GM21529 (cell line): Measurements from ENCODE around the gene PTGIS.

Experiments
- ATAC-seq: cut with Tn5 transposase; IDR thresholded peaks from one replicate; pipeline ENCODE4 v1.9.1; 2021; ENCODE audit not compliant: unreplicated experiment

PTGIS gene

DNA sequence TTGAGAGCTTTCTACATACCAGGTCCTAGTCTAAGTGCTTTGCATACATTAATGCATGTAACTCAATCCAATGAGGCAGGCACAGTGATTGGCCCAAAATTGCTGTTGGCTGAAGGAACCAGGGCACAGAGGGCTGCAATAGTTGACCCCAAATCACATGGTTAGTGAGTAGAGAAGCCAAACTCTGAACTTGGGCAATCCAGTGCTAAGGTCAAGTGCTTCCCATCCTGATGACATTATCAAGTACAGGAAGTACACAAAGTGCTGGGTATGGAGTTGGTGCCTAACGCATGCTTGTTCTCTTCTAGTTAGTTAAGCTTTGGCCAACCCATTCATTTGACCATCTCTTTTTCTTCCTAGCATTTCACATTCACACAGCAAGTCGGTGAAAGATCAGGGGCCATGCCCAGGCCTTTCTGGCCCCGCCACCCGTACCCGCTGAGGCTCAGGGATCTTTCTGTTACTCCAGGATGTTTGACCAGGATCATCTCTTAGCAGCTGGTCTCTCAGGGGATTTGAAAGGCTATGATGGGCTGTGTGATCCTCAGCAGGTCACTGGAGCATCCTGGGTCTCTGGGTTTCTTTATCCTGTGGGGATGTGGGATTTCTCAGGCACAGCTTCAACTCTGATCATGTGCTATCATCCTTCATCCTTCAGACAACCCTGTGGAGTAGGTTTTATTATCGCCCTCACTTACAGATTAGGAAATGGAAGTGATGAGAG lies 92.5 kb downstream of the PTGIS start:
- ATAC-seq: no peak

DNA sequence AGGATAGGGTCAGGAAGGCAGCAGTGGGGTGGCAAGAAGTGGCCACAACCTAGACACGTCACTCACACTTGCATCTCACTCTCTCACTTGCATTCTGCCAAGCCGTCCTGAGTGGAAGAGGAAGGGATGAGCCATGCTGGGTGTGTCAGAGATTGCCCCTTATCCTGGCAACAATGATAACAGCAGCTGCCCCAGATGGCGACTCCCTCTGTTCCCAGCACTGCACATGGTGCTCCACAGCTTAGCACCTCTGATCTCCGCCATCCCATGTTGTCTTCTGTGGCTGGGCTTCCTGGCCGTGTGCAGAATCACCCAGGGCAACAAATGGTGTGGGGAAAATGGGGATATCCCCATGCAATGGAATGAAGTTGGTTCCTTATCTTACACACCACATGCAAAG lies 96.5 kb downstream of the PTGIS start:
- ATAC-seq: no peak

DNA sequence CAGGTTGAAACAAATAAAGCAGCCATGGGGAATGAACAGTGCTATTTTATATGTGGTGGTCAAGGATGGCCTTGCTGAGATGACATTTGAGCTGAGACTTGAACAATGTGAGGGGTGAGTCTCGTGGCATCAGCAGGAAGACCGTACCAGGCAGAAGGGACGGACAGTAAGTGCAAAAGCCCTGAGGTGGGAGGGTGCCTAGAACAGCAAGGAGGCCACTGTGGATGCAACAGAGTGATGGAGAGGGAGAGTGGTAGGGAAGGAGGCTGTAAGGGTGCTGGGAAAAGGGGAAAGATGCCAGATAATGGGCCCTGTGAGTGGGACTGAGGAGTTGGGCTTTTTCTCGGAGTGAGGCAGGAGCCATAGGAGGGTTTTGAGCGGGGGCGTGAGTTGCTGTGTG lies 97.0 kb downstream of the PTGIS start:
- ATAC-seq: no peak

DNA sequence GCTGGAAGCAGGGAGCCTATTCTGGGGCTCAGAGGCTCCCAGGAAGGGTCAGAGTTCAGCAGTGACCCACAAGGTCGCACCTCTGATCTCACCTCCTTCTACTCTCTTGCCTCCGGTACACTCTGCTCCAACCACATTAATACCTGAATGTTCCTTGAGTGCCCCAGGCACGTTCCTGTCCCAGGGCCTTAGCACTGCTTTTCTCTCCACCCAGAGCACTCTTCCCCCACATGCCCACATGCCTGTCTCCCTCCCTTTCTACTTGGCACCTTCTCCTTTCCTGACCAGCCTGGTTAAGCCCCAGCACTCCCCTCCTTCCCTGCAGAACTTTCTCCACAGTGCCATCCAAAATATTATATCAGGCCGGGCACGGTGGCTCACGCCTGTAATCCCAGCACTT lies 98.9 kb downstream of the PTGIS start:
- no peak for ATAC-seq

DNA sequence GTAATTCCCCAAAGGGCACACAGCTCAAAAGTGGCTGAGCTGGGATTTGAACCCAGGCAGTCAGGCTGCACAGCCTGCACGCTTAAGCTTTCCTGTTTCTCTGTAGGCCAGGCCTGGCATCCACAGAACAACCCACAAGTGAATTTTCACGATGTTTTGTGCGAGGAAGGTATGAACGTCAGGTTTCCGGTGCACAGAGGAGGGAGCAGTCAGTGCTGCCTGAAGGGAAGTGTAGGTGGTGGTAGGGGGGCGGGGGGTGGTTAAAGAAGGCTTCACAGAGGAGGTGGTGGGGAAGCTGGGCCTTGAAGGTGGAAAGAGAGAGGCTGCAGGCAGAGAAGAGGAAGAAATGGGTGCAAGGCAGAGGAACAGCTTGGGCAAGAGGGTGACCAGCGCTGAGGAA lies 99.5 kb downstream of the PTGIS start:
- ATAC-seq: no peak

DNA sequence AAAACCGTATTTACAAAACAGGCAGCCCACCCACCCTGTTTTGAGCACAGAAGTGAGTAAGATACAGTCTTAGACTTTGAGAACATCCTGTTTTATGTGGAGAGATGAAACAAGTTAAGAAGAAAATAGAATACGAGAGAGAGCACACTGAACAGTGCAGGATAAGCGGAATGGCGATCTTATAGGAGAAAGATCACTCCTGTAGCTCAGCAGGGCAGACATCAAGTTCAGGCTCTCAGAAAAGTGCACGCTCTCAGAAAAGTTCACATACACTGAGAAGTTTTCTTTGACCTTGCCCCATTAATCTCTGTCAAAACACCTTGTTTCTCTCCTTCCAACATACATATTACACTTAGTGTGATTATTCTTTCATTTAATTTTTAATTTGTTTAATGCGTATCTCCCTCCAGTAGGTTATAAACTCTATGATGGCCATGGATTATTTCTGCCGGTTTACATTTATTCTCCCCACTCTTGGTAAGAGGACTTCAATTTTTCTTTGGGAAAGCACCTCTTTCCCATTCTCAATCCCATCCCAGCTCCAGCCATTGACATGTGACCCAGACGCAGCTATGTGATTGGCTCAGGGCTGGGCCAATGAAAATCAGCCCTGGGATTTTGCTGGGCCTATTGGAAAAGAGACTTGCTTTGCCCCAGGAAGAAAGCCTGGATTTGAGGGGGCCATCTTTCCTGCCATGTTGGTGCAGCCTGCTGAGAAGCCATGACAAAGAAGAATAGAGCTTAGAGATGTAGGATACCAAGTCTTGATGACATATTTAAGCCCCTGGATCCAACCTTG lies 101.6 kb downstream of the PTGIS start:
- ATAC-seq: no peak

DNA sequence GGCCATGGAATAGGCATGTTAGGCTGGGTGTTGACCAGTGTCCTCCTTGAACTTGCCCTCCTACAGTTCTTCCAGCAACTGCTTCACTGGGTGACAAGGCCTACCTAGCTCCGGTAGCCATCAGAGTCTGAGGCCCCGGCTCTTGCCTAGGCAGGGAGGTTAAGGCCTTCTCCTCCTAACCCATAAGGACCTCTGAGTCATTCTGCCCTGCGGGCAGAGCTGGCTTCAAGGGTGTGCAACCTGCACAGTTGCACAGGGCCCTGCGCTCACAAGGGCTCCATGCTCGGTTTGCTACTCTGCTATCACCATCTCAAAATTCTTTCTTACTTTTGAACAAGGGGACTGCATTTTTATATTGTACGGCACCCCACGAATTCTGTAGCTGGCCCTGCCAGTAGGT lies 103.4 kb downstream of the PTGIS start:
- no peak for ATAC-seq

DNA sequence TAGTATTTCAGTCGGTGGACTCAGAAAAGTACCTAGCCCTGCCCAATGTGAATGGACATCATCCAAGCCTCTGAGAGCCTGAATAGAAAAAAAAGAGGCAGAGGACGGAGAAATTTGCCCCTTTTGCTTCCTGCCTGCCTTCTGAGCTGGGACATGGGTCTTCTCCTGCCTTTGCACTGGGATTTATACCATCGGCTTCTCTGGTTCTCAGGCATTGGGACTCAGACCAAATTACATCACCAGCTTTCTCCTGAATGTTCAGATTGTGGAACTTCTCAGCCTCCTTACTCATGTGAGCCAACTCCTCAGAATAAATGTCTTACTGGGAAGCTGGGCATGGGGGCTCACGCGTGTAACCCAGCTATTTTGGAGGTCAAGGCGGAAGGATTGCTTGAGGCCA lies 105.3 kb downstream of the PTGIS start:
- ATAC-seq: no peak

DNA sequence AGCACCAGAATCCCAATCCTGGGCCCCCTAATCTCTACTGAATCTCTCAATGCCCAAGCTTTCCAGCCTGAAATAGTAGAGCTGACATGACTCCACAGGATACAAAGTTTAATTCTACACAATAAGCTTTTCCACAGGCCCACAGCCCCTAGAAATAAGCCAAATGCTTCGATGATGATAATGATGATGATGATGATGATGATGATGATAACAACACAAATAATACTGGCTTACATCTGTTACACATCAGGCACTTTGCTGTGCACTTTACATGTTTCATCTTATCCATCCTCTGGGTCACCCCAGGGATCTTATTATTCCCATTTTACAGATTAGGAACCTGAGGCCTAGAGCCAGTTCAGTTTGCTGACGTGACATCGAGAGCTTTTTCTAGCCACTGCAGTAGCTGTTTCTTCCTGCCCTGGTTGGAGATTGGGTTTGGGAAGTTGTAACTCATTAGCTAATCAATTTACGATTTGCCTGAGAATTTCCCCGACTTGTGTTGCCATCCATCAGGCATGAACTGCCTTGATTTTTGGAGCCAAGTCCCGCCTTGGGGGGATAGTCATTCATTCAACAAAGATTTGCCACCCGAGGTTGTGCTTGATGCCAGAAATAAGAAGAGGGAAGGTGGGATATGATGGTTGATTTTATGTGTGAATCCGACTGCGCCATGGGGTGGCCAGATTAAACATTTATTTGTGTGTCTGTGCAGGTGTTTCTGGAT lies 105.9 kb downstream of the PTGIS start:
- no peak for ATAC-seq

DNA sequence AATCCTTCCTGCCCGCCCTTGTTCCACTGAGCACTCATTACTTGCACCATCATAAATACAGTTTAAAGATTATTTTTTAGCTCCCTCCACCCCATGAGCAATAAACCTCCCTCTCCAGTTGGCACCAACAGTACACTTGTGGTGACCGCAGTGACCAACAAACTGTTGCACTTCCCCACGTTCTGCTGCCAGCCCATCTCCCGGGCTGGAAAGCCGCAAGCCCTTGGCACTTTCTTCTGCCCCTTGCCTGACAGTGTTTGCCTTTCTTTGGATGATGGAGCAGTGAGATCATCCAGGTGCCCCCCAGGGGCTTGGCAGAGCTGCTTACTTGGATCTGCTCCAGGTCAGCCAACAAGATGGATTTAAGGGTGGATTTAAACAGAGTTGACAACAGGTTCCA lies 107.0 kb downstream of the PTGIS start:
- no peak for ATAC-seq

DNA sequence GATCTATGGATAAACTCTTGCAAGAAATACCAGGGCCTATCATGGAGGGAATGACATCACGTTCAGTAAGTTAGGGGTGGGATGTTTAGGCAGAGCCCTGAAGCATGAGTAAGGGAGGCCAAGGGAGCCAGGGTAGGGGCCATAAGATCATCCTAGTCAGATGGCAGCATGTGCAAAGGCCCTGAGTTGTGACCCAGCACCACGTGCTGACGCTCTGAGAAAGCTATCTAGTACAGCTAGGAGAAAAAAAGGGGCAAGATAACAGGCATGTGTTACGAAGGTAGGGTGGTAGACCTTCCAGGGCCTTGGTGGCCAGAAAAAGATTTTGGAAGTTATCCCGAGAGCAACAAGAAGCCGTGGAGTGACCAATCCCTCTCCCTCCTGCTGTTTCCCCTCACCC lies 107.8 kb downstream of the PTGIS start:
- ATAC-seq: no peak

DNA sequence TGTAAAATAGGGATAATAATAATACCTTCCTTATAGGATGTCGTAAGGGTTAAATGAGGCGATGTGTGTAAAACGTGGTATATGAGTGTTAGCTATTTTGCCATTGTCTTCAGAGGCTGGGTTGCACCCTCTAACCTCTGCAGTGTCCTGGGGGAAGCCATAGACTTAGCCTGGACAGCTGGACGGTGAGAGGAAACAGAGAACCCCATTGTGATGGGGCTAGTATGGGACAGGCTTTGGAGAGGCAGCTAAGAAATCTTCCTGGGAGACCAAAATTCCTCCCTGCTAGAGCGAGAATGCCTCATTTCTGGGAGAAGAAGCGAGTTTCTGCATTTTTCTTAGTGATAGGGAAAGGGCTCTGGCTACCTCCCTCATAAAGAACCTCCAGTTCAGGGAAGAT lies 108.3 kb downstream of the PTGIS start:
- no peak for ATAC-seq

DNA sequence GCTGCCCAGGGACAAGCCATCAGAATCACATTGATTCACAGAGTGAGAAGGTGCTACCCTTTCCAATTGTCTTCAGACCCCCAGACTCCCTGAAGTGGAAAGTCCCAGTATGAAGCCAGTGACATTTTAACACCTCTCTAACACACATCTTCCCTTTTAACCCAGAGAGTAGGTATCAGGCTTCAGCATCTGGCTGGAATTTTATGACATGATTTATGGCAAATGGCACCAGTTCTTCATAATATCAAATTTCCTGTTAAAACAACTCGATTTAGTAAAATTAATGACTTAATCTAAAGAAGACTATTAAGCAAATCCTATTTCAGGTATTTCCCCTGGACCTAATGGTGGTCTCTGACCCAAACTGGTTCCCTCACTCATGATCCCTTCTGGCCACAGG lies 110.5 kb downstream of the PTGIS start:
- ATAC-seq: no peak

DNA sequence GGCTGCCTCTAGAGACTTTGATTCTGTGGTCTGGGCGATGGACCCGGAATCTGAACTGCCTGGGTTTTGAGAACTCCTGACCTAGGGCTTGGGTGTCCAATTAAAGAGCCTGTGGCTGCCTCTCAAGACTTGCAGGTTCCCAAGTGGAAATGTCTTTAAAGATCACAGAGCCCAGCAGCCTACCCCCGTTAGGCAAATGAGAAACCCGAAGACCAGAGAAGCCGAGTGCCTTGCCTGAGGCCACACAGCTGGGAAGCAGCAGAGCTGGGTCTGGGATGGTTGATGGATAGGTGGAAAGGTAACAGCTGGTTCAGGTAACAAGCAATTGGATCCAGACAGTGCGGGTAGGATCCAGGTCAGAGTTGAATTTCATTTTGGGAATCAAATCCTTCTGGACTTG lies 111.3 kb downstream of the PTGIS start:
- ATAC-seq: no peak

DNA sequence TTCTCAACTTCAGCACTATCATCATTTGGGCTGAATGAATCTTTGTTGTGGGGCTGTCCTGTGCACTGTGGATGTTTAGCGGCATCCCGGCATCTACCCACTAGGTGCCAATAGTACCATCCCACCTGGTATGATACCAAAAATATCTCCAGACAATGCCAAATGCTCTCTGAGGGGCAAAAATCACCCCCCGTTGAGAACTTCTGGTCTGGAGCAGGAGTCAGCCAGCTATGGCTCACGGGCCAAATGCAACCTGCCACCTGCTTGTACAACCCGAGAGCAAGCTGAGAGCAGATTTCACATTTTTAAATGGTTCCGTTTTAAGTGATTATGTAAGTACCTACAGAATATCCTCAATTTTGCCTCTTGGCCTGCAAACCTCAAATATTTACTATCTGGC lies 112.2 kb downstream of the PTGIS start:
- ATAC-seq: no peak
